HEK293T (cell line): ENCODE measurements around the gene SAMD10.
A peak's percentile ranks its signal among the peaks of the same experiment; 100 is the strongest.

Source experiments
- CTCF ChIA-PET: fragments of 350-600 bp; formaldehyde crosslinking; extraction: SDS; loops from one replicate; lab custom pipeline; 2021; ENCODE audit warnings: antibody characterized with exemption, inconsistent platforms; lab: Yijun Ruan, JAX
- POLR2A ChIA-PET: fragments of 350-600 bp; formaldehyde crosslinking; extraction: SDS; loops from one replicate; lab custom pipeline; 2020; ENCODE audit warnings: antibody characterized with exemption, inconsistent platforms; lab: Yijun Ruan, JAX
- DNase-seq: peaks from one replicate; pipeline ENCODE4 v3.0.0; 2012; ENCODE audit warnings: mixed read lengths; ENCODE audit errors: extremely low spot score
- ARNT ChIP-seq: fragments of 450-650 bp; IDR thresholded peaks from 2 replicates; pipeline ENCODE4 v1.6.1; 2017; ENCODE audit warnings: mild to moderate bottlenecking
- BHLHE40 ChIP-seq: fragments of 450-650 bp; IDR thresholded peaks from 2 replicates; pipeline ENCODE4 v1.6.1; 2016; ENCODE audit warnings: mild to moderate bottlenecking, moderate library complexity, borderline replicate concordance
- CTBP1 ChIP-seq: fragments of 450-650 bp; IDR thresholded peaks from 2 replicates; pipeline ENCODE4 v1.6.1; 2016; ENCODE audit warnings: borderline replicate concordance
- ELF4 ChIP-seq: fragments of 450-650 bp; IDR thresholded peaks from 2 replicates; pipeline ENCODE4 v1.6.1; 2017; ENCODE audit warnings: antibody characterized with exemption
- FOXA1 ChIP-seq: fragments of 450-650 bp; IDR thresholded peaks from 2 replicates; pipeline ENCODE4 v1.6.1; 2016; ENCODE audit warnings: mild to moderate bottlenecking
- FOXK2 ChIP-seq: fragments of 450-650 bp; IDR thresholded peaks from 2 replicates; pipeline ENCODE4 v1.6.1; 2016; ENCODE audit warnings: mild to moderate bottlenecking
- FOXM1 ChIP-seq: fragments of 450-650 bp; IDR thresholded peaks from 2 replicates; pipeline ENCODE4 v1.6.1; 2017; ENCODE audit warnings: mild to moderate bottlenecking, borderline replicate concordance
- HDGF ChIP-seq: fragments of 450-650 bp; IDR thresholded peaks from 2 replicates; pipeline ENCODE4 v1.6.1; 2017; ENCODE audit warnings: antibody characterized with exemption, borderline replicate concordance
- L3MBTL2 ChIP-seq: fragments of 450-650 bp; conservative IDR thresholded peaks from 2 replicates; pipeline ENCODE4 v1.6.1; 2016; ENCODE audit warnings: mild to moderate bottlenecking
- LEF1 ChIP-seq: fragments of 450-650 bp; IDR thresholded peaks from 2 replicates; pipeline ENCODE4 v1.6.1; 2017; ENCODE audit warnings: mild to moderate bottlenecking, borderline replicate concordance
- NFRKB ChIP-seq: fragments of 450-650 bp; IDR thresholded peaks from 2 replicates; pipeline ENCODE4 v1.6.1; 2016; ENCODE audit warnings: mild to moderate bottlenecking, moderate library complexity
- PKNOX1 ChIP-seq: fragments of 450-650 bp; IDR thresholded peaks from 2 replicates; pipeline ENCODE4 v1.6.1; 2016
- SP1 ChIP-seq: fragments of 450-650 bp; IDR thresholded peaks from 2 replicates; pipeline ENCODE4 v1.6.1; 2017
- SUZ12 ChIP-seq: fragments of 450-650 bp; IDR thresholded peaks from 2 replicates; pipeline ENCODE4 v1.6.1; 2016; ENCODE audit warnings: mild to moderate bottlenecking
- TARDBP ChIP-seq: fragments of 450-650 bp; IDR thresholded peaks from 2 replicates; pipeline ENCODE4 v1.6.1; 2016
- ZNF384 ChIP-seq: fragments of 450-650 bp; IDR thresholded peaks from 2 replicates; pipeline ENCODE4 v1.6.1; 2016

The SAMD10 gene

GRCh38 chr20:63959699-63960075, 19.8 kb downstream of the SAMD10 start:
- DNase-seq = no peak
- CTCF ChIA-PET = no interaction called here
- POLR2A ChIA-PET = no interaction called here
- no peak for TF ChIP-seq LEF1
- TF ChIP-seq BHLHE40 = no peak
- TF ChIP-seq SP1 = no peak
- no peak for TF ChIP-seq FOXM1
- no peak for TF ChIP-seq L3MBTL2
- TF ChIP-seq NFRKB = no peak
- no peak for TF ChIP-seq SUZ12
- no peak for TF ChIP-seq ZNF384
- TF ChIP-seq TARDBP = no peak
- TF ChIP-seq FOXK2 = no peak
- no peak for TF ChIP-seq PKNOX1

GRCh38 chr20:63958964-63959698, 20.3 kb downstream of the SAMD10 start:
- TF ChIP-seq PKNOX1 (no peak), BHLHE40 (no peak), ARNT (no peak), LEF1 (no peak), SP1 (no peak)
- DNase-seq = no peak
- CTCF ChIA-PET = interaction anchor here (1.0 kb wide), 1 partner anchor 15 kb away, joined by 4 read pairs; no protein-coding TSS in a partner anchor
- POLR2A ChIA-PET = interaction anchor here (1.0 to 3.3 kb wide), 3 partner anchors 9 to 21 kb away, joined by 4 to 27 read pairs (median 13); partner anchors contain the start of gene PRPF6

GRCh38 chr20:63958471-63958870, 21.0 kb downstream of the SAMD10 start:
- ChIA-PET CTCF (interaction anchor here (1.0 kb wide), 1 partner anchor 15 kb away, joined by 4 read pairs; no protein-coding TSS in a partner anchor), POLR2A (interaction anchor here (1.0 to 3.3 kb wide), 3 partner anchors 9 to 22 kb away, joined by 4 to 27 read pairs (median 13); partner anchors contain the start of gene PRPF6)
- DNase-seq = no peak
- TF ChIP-seq L3MBTL2 = no peak
- no peak for TF ChIP-seq PKNOX1
- TF ChIP-seq FOXA1 = no peak
- TF ChIP-seq CTBP1 = no peak
- no peak for TF ChIP-seq BHLHE40
- no peak for TF ChIP-seq ELF4
- TF ChIP-seq FOXK2 = no peak

DNA sequence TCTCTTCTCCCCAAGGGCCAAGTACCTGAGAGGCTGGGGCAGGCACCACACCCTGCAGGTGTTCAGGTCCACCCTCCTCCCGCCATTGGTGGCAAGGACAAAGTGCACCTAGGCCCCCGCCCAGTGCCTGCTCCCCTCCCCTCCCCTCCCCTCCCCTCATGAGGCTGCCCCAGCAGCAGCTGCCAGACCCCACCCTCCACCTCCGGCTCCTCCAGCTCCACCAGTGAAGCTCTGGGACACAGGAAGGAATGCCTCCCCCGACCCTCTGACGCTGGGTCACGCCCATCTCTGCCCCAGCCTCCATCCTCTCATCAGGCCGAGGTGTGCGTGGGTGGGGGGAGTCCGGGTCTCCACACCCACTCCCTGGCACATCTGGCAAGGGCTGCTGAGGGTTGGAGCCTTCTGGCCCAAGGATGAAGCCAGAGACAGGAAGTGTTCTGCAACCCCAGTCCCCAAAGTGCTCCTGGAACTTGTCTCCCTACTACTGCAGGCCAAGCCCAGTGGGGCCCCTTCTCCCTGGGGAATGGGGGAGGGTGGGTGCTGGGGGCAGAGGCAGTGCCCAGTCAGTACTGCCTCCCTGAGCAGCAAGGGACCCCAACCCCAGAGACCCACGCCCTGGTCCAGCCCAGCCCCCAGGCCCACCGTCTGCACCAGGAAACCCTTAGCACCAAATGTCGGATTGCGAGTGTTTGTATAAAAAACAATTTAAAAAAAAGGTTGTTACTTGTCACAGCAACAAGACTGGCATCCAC, 21.6 kb downstream of the SAMD10 start:
- POLR2A ChIA-PET = interaction anchor here (1.0 to 3.3 kb wide), 3 partner anchors 10 to 23 kb away, joined by 4 to 27 read pairs (median 13); partner anchors contain the start of gene PRPF6
- CTCF ChIA-PET = interaction anchor here (0.6 to 1.0 kb wide), 4 partner anchors 10 to 50 kb away, joined by 3 to 4 read pairs (median 3); partner anchors contain the start of gene PRPF6
- DNase-seq = peak; percentile 20
- TF ChIP-seq PKNOX1 (no peak), FOXK2 (no peak), ZNF384 (no peak), SP1 (no peak), ELF4 (no peak), HDGF (no peak), FOXM1 (no peak), ARNT (no peak), BHLHE40 (no peak), LEF1 (no peak), SUZ12 (no peak), FOXA1 (no peak), CTBP1 (no peak), TARDBP (no peak)

GRCh38 chr20:63957004-63957689, 22.3 kb downstream of the SAMD10 start:
- no peak for TF ChIP-seq LEF1
- CTCF ChIA-PET = interaction anchor here (0.6 to 1.0 kb wide), 4 partner anchors 11 to 50 kb away, joined by 3 to 4 read pairs (median 3); partner anchors contain the start of gene PRPF6
- POLR2A ChIA-PET = interaction anchor here (1.1 to 3.3 kb wide), 3 partner anchors 11 to 66 kb away, joined by 3 to 27 read pairs (median 13); partner anchors contain the start of gene PRPF6
- DNase-seq = peak; percentile 61
